ENCODE measurements around the gene HPCAL1. TPM values are rescaled to one million over a fixed set of nuclear protein-coding genes. Genes with fewer than 3 reads are reported as not detected.
"Not testable (repeated sequence)": the region's sequence is repeated elsewhere in the genome, so short reads cannot be mapped to it uniquely, and the experiment has no call there.

The HPCAL1 gene
- total and polyA plus RNA-seq, 8 donors: 14.0 to 571 (median 85.4) TPM

DNA sequence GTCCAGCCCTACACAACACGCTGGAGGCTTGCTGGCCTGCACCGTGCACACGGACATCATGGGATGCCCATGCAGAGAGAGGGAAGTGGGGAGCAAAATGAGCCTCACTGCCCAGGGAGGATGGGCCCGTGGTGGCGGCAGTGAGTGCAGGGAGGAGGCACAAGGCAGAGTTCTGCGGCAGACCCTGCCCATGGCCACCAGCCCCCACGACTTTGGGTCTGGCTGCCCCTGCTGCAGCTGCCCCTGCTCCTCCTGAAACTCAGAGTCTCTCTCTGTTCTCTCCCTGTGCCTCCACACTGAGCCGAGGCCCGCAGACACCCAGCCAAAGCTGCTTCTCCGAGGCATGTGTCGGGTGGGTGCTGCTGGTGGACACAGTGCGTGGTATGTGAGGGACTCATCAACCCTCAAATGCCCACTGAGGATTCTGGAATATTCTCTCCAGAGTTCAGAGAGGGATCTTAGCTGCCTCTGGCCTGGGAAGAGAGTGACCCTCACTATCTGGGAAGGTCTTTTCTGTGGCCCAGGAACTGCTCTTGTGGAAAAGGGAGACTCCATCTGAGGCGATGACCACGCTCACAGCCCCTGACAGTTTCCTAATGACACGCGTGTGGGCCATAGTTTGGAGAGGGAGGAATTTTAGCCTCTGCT, 45.1 kb upstream of the HPCAL1 start:
- no peak for DNase-seq
- intact Hi-C loops (cut with DNase I; ENCODE audit: low total_unique reads): no loop called here
- H3K36me3 ChIP-seq: no peaks in the 10 kb centered on the region
- no peaks in the 10 kb centered on the region for H3K4me1 ChIP-seq
- no peaks in the 10 kb centered on the region for H3K9me3 ChIP-seq
- H3K4me3 ChIP-seq: no peak overlapping the region
- peaks cover 0 to 5% (median 0%) of the 10 kb centered on the region in 3 donors for H3K27me3 ChIP-seq
- WGBS, 5 donors: 85 to 92% (median 88%) methylated on average over 14 to 16 of the region's 16 CpGs
- no peak overlapping the region for H3K27ac ChIP-seq
- TF ChIP-seq POLR2AphosphoS5 (IDR thresholded peaks at IDR 0.05) (no peak), POLR2A (IDR thresholded peaks at IDR 0.05) (no peak), CTCF (IDR thresholded peaks at IDR 0.05) (no peak), EP300 (IDR thresholded peaks at IDR 0.05) (no peak)

GRCh38 chr2:10258326-10258725, 44.4 kb upstream of the HPCAL1 start:
- no peaks in the 10 kb centered on the region for H3K9me3 ChIP-seq
- 80 to 86% (median 83%) methylated on average over 5 of the region's 5 CpGs for WGBS, 5 donors
- no peaks in the 10 kb centered on the region for H3K4me1 ChIP-seq
- H3K36me3 ChIP-seq: no peaks in the 10 kb centered on the region
- intact Hi-C loops (cut with DNase I; ENCODE audit: low total_unique reads): no loop called here
- H3K4me3 ChIP-seq: no peak overlapping the region
- H3K27ac ChIP-seq: no peak overlapping the region
- TF ChIP-seq POLR2A (IDR thresholded peaks at IDR 0.05) (no peak), POLR2AphosphoS5 (IDR thresholded peaks at IDR 0.05) (no peak), CTCF (IDR thresholded peaks at IDR 0.05) (no peak), EP300 (IDR thresholded peaks at IDR 0.05) (no peak)
- H3K27me3 ChIP-seq: peaks cover 0 to 5% (median 0%) of the 10 kb centered on the region in 3 donors
- no peak for DNase-seq

- TF ChIP-seq POLR2AphosphoS5 (IDR thresholded peaks at IDR 0.05): no peak
- no peak for TF ChIP-seq CTCF (IDR thresholded peaks at IDR 0.05)
- no peak for TF ChIP-seq POLR2A (IDR thresholded peaks at IDR 0.05)
- no peak for TF ChIP-seq EP300 (IDR thresholded peaks at IDR 0.05)
- H3K27me3 ChIP-seq: peaks cover 0 to 5% (median 0%) of the 10 kb centered on the region in 3 donors
- intact Hi-C loops (cut with DNase I; ENCODE audit: low total_unique reads): no loop called here
- H3K4me1 ChIP-seq: no peaks in the 10 kb centered on the region
- H3K36me3 ChIP-seq: no peaks in the 10 kb centered on the region
- H3K4me3 ChIP-seq: no peak overlapping the region
- H3K9me3 ChIP-seq: no peaks in the 10 kb centered on the region
- no peak overlapping the region for H3K27ac ChIP-seq
- DNase-seq: no peak
- WGBS, 5 donors: 61 to 74% (median 70%) methylated on average over 3 of the region's 3 CpGs
Observed at GRCh38 chr2:10258726-10259125, 44.0 kb upstream of the HPCAL1 start.

- TF ChIP-seq EP300 (IDR thresholded peaks at IDR 0.05): no peak
- no peak for TF ChIP-seq POLR2A (IDR thresholded peaks at IDR 0.05)
- Histone ChIP-seq H3K27ac (no peak overlapping the region), H3K27me3 (peaks cover 0 to 3% (median 0%) of the 10 kb centered on the region in 3 donors), H3K9me3 (no peaks in the 10 kb centered on the region), H3K36me3 (no peaks in the 10 kb centered on the region), H3K4me1 (no peaks in the 10 kb centered on the region), H3K4me3 (no peak overlapping the region)
- intact Hi-C loops (cut with DNase I; ENCODE audit: low total_unique reads): no loop called here
- WGBS, 5 donors: 71 to 86% (median 84%) methylated on average over 12 of the region's 12 CpGs
- DNase-seq: no peak
Observed at GRCh38 chr2:10260130-10260529, 42.6 kb upstream of the HPCAL1 start.

DNA sequence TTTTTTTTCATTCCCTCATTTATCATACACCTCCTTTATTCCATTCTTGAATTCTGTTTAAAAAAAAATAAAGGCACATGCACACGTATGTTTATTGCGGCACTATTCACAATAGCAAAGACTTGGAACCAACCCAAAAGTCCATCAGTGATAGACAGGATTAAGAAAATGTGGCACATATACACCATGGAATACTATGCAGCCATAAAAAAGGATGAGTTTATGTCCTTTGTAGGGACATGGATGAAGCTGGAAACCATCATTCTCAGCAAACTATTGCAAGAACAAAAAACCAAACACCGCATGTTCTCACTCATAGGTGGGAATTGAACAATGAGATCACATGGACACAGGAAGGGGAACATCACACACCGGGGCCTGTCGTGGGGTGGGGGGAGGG, 39.2 kb upstream of the HPCAL1 start:
- H3K36me3 ChIP-seq; DNase-seq; H3K27ac ChIP-seq; H3K9me3 ChIP-seq; intact Hi-C loops (cut with DNase I; ENCODE audit: low total_unique reads); H3K27me3 ChIP-seq; H3K4me3 ChIP-seq: not testable (repeated sequence)
- peaks cover 5 to 15% (median 10%) of the 10 kb centered on the region in 4 donors for H3K4me1 ChIP-seq
- 84 to 98% (median 93%) methylated on average over 3 to 5 of the region's 5 CpGs for WGBS, 5 donors
